Fibroblast of peridontal ligament (primary cell): Measurements from ENCODE around the gene CDC42BPA.

Experiments used
- DNase-seq: peaks from one replicate; pipeline ENCODE4 v3.0.0-alpha.2; 2010; ENCODE audit errors: extremely low read depth

CDC42BPA gene

DNA sequence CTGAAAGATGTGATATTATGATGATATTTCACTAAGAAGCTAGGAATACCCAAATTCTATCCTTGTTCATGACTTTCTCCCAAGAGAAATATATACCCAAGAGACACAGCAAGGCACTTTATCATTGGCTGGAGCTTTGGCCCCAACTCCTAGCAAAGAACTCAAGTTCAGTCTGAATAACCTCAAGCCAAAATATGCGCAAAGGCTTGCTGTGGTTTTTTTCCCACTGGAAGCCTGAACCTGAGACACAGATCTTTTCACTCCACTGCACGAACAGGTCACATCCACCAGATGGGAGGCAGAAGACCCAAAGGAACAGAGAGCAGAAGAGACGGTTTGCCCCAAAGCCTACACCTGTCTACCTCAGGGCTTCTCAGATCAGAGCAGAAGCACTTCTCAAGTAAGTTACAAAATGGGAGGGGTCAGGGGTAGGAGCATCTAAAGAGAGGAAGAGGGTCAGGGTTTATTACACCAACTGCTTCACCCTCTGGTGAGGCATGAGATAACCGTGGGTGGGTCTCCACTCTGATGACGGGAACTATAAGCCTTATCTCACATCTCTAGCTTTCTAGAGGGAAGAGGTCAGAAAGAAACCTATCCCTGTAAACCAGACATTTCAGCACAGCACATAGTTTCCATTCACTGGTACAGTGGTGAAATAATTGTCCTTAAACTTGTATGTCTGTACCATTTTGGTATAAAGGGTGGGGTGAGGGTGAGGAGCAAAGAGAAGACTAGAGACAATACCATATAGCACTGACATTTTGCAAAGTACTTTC lies 17.1 kb upstream of the CDC42BPA start:
- DNase-seq, result no peak

DNA sequence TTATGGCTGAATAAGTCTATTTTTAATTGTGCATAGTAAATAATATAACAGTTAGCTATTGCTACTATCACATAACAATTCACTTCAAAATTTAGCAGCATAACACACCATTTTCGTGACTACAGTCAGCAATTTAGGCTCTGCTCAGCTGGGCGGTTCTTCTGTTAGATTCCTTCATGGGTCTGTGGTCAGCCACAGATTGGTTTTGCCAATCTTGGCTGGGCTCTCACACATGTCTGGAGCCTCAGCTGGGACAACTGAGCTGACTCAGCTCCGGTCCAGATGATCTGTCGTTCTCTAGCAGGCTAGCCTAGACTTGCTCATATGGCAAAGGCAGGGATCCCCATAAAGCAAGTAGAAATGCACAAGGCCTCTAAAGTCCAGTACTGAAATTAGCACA lies 15.1 kb upstream of the CDC42BPA start:
- no peak for DNase-seq

DNA sequence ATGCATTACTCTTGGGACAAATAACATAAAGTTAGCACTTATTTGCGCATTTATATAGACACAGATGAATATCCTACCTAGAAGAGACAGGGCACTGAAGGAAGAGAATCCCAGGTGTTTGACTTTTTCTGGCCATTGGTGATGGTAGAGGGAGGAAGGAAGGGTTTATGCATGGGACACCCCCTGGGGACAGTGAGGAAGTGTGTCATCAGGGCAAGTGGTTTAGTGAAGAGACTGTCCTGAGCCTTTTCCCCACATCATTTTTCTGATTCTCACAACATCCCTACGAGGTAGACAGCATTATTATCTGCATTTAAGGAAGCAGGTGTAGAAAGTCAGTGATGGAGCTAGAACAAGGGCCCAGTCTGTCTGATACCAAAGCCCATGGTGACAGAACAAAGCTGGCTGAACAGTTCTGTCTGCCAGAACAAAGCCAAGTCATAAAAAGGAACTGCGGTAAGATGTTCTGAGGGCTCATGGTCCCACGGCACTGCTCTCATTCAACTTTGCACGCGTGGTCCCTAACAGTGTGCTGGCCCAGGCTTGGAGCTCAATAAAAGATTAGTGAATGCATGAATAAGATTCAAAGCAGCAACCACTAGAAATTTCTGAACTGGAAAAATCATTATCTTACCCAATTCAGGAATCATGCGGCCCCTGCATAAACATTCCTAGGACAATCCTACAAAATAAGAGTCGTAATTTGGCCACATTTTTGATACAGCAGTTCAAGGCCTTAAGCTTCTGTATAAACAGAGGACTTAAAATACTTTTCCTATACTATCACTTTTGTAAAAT lies 12.2 kb upstream of the CDC42BPA start:
- peak; percentile 54 for DNase-seq

DNA sequence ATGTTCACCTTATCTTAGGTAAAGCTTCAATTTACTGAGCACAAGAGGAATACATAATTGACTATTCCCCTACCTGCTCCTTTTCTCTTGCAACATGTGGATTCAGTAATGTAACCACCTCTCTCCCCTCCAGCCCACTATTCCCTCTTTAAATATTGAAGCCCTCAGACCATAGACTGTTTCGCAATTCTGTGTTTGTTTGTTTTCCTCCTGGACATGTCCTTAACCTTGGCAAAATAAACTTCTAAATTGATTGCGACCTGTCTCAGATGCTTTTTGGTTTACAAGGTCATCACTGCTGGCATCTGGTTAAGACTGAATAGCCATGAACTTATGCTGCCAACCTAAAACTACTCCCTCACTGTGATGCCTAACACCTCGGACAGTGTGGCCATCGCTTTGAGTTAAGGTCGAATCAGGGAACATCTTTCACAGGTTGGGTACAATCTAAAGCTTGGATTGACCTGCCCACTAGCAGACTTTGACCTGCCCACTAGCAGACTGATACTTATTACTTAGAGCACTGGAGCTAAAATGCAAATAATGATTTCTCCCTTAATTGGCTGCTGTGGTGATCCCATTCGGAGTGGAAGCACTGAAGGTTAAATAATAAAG lies 10.2 kb upstream of the CDC42BPA start:
- no peak for DNase-seq

DNA sequence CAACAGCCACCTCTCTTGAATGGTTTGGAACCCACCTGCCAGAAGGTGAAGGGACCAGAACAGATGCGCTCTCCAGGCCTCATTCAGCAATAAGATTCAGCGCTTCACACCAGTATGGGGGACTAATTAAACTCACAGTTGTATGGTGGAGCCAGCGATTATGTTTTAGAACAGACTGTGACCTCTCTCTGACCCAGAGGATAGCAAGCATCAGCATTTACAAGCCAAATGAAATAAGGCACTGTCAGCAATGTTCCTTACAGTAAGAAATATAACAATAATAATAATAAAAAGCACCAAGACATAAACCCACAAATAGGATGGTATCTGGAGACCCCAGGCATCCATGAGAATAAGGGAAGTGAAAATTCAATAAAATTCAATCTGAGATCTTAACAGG lies 6.9 kb upstream of the CDC42BPA start:
- DNase-seq, result no peak

DNA sequence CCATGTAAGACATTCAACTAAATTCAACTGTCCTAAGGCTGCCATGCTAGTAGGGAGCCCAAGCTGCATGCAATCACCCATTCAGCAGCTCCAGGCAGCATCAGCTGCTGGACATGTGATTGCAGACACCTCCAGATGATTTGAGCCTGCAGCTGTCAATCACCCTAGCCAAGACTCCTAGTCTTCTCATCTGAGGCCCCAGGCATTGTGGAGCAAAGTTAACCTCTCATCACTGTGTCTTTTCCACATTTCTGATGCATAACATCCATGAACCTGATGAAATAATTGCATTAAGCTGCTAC lies 5.6 kb upstream of the CDC42BPA start:
- DNase-seq, result no peak

DNA sequence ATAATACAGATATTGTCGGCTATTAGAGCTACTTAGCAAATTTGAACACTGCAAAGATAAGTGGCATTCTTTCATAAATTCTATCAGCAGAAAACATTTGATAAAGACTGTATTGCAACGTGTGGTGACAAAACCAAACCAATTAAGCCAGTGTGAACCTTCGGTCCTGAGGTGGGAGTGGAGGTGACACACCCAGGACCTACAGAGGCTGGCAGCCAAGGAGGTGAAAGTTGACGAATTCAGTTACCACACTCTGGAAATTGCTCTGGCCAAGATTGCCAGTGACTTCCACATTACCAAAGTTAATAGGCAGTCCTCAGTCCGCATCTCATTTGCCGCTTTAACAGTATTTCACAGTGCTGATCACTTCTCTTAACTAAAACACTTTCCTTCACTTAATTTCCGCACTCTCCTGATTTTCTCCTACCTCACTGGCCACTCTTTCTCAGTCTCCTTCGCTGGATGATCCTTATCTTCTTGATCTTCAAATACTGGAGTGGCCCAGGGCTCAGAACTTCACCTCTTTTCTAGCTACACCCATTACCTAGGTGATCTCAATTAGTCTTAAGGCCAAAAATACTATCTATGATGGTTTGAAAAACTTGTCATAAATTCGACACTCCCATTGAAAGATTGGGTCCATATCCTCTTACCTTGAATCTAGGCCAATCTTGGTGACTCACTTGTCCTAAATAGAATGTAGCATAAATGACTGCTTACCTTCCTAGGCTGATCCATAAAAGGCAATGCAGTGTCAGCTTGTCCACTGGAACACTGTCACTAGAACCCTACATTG lies 5.1 kb upstream of the CDC42BPA start:
- DNase-seq, result no peak

DNA sequence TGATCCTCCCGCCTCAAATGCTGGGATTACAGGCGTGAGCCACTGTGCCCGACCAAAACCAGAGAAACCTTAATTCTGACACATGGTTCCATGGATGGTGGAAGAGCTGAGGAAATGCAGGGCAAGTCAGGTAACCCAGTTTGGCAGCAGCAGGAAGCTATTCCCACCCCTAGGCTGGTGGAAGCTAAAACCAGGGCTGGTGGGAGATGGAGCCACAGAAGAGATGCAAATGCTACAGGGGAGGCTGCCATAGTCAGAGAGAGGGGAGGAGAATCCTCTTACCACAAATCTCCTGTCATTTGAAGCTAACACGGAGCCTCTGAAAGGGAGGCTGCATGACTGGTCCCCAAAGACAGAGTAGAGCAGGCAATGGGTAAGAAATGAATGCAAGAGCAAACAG lies 4.1 kb upstream of the CDC42BPA start:
- DNase-seq, result no peak

- DNase-seq, result no peak
These were observed 2.7 kb upstream of the CDC42BPA start for GRCh38 chr1:227321035-227321434.

GRCh38 chr1:227320476-227320875 lies 2.2 kb upstream of the CDC42BPA start:
- no peak for DNase-seq

- DNase-seq, result peak; percentile 28
These were observed 738 bp upstream of the CDC42BPA start for GRCh38 chr1:227318853-227319607.

DNA sequence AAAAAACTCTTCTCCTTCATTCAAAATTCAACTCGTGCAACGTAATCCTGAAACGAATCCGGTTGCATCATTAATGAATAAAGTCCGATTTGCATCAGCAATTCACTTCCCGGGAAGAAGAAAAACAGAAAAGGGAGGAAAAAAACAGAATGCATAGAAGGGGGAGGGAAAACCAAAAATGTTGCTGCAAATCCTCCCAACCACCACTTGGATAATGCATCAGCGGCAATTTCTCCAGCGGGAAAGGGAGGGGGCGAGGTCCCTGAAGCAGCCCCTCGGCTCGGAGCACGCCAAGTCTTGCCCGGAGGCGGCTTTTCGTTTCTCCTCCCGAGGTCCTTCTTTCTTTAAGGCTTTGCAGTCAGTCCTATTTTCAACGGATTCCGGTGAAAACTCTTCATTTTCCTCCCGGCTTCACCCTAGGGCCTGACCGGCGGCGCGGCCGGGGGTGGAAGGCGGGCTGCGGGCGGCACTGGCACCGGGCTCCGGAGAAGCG lies 723 bp downstream of the CDC42BPA start:
- DNase-seq, result peak; percentile 60

DNA sequence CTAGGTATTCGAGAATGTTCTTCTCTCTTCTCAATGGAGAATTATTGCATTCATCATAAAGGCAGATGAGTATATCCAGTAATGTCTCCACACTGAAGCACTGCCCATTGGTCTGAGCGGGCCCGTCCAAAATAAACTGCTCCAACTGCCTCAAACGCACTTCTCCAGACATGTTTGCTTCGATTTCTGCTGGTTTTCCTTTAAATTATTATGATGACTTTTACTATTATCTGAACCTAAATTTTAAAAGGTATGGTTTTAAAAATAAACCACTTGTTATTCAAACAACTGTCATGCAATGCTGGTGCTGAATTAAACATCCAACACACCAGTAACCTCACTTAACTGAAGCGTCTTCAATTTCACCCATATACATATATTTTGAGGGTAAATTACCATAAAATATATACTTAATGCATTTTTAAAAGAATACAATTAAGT lies 1.3 kb downstream of the CDC42BPA start:
- peak; percentile 34 for DNase-seq

DNA sequence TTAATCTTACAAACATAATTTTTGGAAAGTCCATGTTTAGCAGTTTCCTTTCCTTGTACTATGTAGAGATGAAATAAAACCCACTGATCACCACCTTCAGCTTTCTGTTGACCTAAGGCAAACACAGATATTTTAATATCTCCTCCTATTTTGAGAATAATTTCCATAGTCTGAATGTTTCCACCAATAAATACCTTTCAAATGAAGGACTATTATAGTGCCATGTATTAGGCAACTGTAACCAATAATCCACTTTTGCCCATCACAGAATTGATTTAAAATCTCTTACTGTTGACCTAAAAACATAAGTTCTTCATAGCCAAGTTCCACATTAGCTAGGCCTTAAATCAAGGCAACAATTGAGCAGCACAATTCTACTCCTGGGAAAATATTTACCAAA lies 1.8 kb downstream of the CDC42BPA start:
- no peak for DNase-seq

GRCh38 chr1:227315629-227316346 lies 2.5 kb downstream of the CDC42BPA start:
- DNase-seq, result peak; percentile 79

DNA sequence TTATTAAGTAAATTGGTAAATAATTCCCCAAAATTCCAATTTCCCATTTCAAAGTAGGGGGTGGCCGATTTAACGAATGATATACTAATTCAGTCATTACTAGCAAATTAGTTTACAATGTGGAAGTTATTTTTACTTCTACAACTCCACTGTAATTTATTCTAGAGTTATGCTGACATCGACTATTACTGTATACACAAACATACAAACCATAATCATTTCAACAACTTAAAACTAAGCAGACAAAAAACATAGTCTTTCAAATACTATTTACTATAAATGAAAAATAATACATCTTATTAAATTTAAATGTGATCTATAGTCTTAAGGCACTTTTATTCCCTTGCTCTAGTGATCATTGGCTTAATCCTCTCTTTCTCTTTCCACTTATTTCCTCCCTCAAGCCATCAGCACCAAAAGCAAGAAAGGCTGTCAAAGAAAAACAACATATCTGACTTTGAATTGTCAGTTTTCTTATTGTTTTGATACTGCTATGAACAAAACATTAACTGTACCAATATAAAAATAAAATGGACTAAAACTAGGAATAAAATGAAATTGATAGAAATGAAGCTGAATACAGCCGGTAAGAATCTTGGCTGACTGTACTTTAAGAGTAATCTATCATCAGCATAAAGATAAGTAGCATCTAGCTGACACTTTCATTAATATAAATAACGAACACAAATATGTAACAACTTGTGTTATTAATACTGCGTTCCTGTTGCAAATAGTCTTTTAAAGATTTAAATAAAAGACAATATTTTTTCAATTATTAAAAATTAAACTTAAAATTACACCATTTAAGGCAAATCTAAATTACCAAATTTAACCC lies 4.1 kb downstream of the CDC42BPA start:
- DNase-seq, result peak; percentile 13

- DNase-seq, result no peak
These were observed 5.8 kb downstream of the CDC42BPA start for GRCh38 chr1:227312361-227313025.

GRCh38 chr1:227311389-227312001 lies 6.8 kb downstream of the CDC42BPA start:
- no peak for DNase-seq
